ENCODE results near the gene TENM3.

The TENM3 gene

GRCh38 chr4:182400081-182400480 is 156.9 kb downstream of the TENM3 start:
- ChIA-PET CTCF (no interaction called here), POLR2A (no interaction called here)
- Histone ChIP-seq H3K4me1 (ENCODE audit: control insufficient read depth, insufficient read depth, low read length) (no peaks in the 10 kb centered on the region), H3K9me3 (ENCODE audit: control insufficient read depth, insufficient read depth, low read depth, low read length) (no peaks in the 10 kb centered on the region), H3K27ac (ENCODE audit: extremely low read depth, low read depth, low read length) (no peak overlapping the region), H3K4me3 (ENCODE audit: low read depth, low read length) (no peak overlapping the region), H3K36me3 (ENCODE audit: control insufficient read depth in 2 of 2, insufficient read depth in 1 of 2, low read length in 2 of 2) (no peaks in the 10 kb centered on the region)
- no peak for TF ChIP-seq ZNF138 (tag by site-specific recombination; IDR thresholded peaks at IDR 0.05; ENCODE audit: borderline replicate concordance)
- TF ChIP-seq ZNF571 (tag by site-specific recombination; IDR thresholded peaks at IDR 0.05): no peak
- no peak for TF ChIP-seq ZNF776 (tag by site-specific recombination; IDR thresholded peaks at IDR 0.05; ENCODE audit: borderline replicate concordance)

GRCh38 chr4:182400790-182401189 is 157.6 kb downstream of the TENM3 start:
- CTCF ChIA-PET: interaction anchor here (0.6 to 0.7 kb wide), 3 partner anchors 11 to 1136 kb away, joined by 3 to 4 read pairs (median 3); no protein-coding TSS in a partner anchor
- no peaks in the 10 kb centered on the region for H3K9me3 ChIP-seq (ENCODE audit: control insufficient read depth, insufficient read depth, low read depth, low read length)
- TF ChIP-seq ZNF223 (tag by site-specific recombination; IDR thresholded peaks at IDR 0.05) (no peak), GFI1B (tag by site-specific recombination; IDR thresholded peaks at IDR 0.05) (no peak), SP2 (tag by site-specific recombination; IDR thresholded peaks at IDR 0.05) (no peak), HIC1 (tag by site-specific recombination; IDR thresholded peaks at IDR 0.05) (no peak), MZF1 (tag by site-specific recombination; IDR thresholded peaks at IDR 0.05; ENCODE audit: borderline replicate concordance) (no peak), ZNF394 (tag by site-specific recombination; IDR thresholded peaks at IDR 0.05; ENCODE audit: borderline replicate concordance) (no peak), ZNF558 (tag by site-specific recombination; IDR thresholded peaks at IDR 0.05) (no peak), ZBTB21 (tag by site-specific recombination; IDR thresholded peaks at IDR 0.05) (no peak), ZNF544 (tag by site-specific recombination; IDR thresholded peaks at IDR 0.05) (no peak), ZNF280C (tag by site-specific recombination; IDR thresholded peaks at IDR 0.05) (no peak), PRDM4 (tag by site-specific recombination; IDR thresholded peaks at IDR 0.05) (no peak), ZNF398 (tag by site-specific recombination; IDR thresholded peaks at IDR 0.05) (no peak), ZNF76 (tag by site-specific recombination; IDR thresholded peaks at IDR 0.05; ENCODE audit: borderline replicate concordance, low read depth) (no peak), ZSCAN16 (tag by site-specific recombination; IDR thresholded peaks at IDR 0.05) (no peak), ZFP41 (tag by site-specific recombination; IDR thresholded peaks at IDR 0.05; ENCODE audit: borderline replicate concordance) (no peak), ELK4 (IDR thresholded peaks at IDR 0.05; ENCODE audit: borderline replicate concordance, low read depth, low read length) (no peak), ZNF48 (tag by site-specific recombination; IDR thresholded peaks at IDR 0.05) (no peak)

More at GRCh38 chr4:182400790-182401189, 157.6 kb downstream of the TENM3 start:
- Histone ChIP-seq H3K4me1 (ENCODE audit: control insufficient read depth, insufficient read depth, low read length) (no peaks in the 10 kb centered on the region), H3K36me3 (ENCODE audit: control insufficient read depth in 2 of 2, insufficient read depth in 1 of 2, low read length in 2 of 2) (no peaks in the 10 kb centered on the region), H3K4me3 (ENCODE audit: low read depth, low read length) (no peak overlapping the region), H3K27ac (ENCODE audit: extremely low read depth, low read depth, low read length) (no peak overlapping the region)
- POLR2A ChIA-PET: no interaction called here
